Measurements from ENCODE around the gene ELF1.
"Not testable (repeated sequence)": the region's sequence is repeated elsewhere in the genome, so short reads cannot be mapped to it uniquely, and the experiment has no call there.

Gene ELF1

GRCh38 chr13:40958655-40959054, 60.5 kb downstream of the ELF1 start:
- in situ Hi-C loops (cut with MboI; ENCODE audit: low sequenced_read_pairs): no loop called here
- DNase-seq (ENCODE audit: low spot score in 2 of 2): no peak
- H3K4me1 ChIP-seq: no peaks in the 10 kb centered on the region
- H3K9me3 ChIP-seq: no peaks in the 10 kb centered on the region
- no peaks in the 10 kb centered on the region for H3K27me3 ChIP-seq (ENCODE audit: low read depth)
- H3K4me3 ChIP-seq: no peak overlapping the region
- H3K36me3 ChIP-seq (replicated peaks): no peaks in the 10 kb centered on the region

DNA sequence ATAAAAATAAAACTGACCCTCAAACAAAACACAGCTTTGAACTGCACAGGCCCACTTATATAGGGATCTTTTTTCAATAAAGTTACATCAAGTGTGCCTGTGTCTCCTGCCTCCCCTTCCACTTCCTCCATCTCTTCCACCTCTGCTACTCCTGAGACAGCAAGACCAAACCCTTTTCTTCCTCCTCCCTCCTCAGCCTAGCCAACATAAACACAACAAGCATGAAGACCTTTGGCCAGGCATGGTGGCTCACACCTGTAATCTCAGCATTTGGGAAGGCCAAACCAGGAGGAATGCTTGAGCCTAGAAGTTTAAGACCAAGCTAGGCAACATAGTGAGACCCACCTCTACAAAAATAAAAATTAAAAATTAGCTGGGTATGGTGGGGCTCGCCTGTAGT, 72.6 kb downstream of the ELF1 start:
- in situ Hi-C loops (cut with MboI; ENCODE audit: low sequenced_read_pairs): no loop called here
- no peaks in the 10 kb centered on the region for H3K9me3 ChIP-seq

GRCh38 chr13:40943073-40943472, 76.0 kb downstream of the ELF1 start:
- H3K4me1 ChIP-seq: no peaks in the 10 kb centered on the region
- in situ Hi-C loops (cut with MboI; ENCODE audit: low sequenced_read_pairs): no loop called here
- H3K36me3 ChIP-seq (replicated peaks): no peaks in the 10 kb centered on the region
- H3K4me3 ChIP-seq: no peak overlapping the region
- no peak for DNase-seq (ENCODE audit: low spot score in 2 of 2)
- H3K27me3 ChIP-seq (ENCODE audit: low read depth): no peaks in the 10 kb centered on the region
- H3K9me3 ChIP-seq: no peaks in the 10 kb centered on the region

More for the DNA sequence above, 72.6 kb downstream of the ELF1 start:
- H3K4me3 ChIP-seq: no peak overlapping the region
- no peaks in the 10 kb centered on the region for H3K36me3 ChIP-seq (replicated peaks)
- no peaks in the 10 kb centered on the region for H3K4me1 ChIP-seq
- H3K27me3 ChIP-seq (ENCODE audit: low read depth): no peaks in the 10 kb centered on the region
- no peak for DNase-seq (ENCODE audit: low spot score in 2 of 2)

DNA sequence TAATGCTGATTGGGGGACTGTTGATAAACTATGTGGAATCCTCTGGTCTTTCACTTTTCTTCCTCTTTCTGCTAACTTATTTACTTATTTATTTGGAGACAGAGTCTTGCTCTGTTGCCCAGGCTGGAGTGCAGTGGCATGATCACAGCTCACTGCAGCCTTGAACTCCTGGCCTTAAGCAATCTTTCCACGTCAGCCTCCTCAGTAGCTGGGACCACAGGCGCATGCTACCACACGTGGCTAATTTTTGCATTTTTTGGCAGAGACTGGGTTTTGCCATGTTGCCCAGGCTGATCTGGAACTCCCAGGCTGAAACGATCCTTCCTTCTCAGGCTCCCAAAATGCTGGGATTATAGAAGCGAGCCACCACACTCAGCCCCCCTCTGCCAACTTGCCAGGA, 77.5 kb downstream of the ELF1 start:
- H3K36me3 ChIP-seq (replicated peaks): no peaks in the 10 kb centered on the region
- H3K9me3 ChIP-seq: no peaks in the 10 kb centered on the region
- in situ Hi-C loops (cut with MboI; ENCODE audit: low sequenced_read_pairs): no loop called here

DNA sequence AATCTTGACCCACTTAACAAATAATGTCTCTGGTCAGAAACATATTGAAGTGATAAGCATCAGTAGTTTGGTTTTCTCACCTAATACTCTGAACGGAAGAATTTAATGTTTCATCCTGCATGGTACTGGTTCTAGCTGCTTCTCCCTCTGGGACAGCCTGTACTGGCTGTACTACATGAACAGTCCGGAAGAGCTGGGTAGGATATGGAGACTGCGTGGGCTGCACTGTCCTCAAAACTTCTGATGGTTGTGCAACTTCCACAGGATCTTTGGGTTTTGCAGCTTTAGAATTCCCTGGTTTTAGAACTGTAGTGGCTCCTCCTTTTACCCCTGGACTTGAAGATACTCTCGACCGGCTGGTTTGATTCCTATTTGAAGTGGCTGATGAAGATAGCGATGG, 78.3 kb downstream of the ELF1 start:
- no peaks in the 10 kb centered on the region for H3K9me3 ChIP-seq
- DNase-seq (ENCODE audit: low spot score in 2 of 2): no peak
- no peaks in the 10 kb centered on the region for H3K27me3 ChIP-seq (ENCODE audit: low read depth)
- no peaks in the 10 kb centered on the region for H3K4me1 ChIP-seq
- H3K36me3 ChIP-seq (replicated peaks): no peaks in the 10 kb centered on the region
- in situ Hi-C loops (cut with MboI; ENCODE audit: low sequenced_read_pairs): no loop called here
- H3K4me3 ChIP-seq: no peak overlapping the region

More for the DNA sequence above, 77.5 kb downstream of the ELF1 start:
- H3K4me1 ChIP-seq: no peaks in the 10 kb centered on the region
- no peaks in the 10 kb centered on the region for H3K27me3 ChIP-seq (ENCODE audit: low read depth)
- no peak for DNase-seq (ENCODE audit: low spot score in 2 of 2)
- no peak overlapping the region for H3K4me3 ChIP-seq

DNA sequence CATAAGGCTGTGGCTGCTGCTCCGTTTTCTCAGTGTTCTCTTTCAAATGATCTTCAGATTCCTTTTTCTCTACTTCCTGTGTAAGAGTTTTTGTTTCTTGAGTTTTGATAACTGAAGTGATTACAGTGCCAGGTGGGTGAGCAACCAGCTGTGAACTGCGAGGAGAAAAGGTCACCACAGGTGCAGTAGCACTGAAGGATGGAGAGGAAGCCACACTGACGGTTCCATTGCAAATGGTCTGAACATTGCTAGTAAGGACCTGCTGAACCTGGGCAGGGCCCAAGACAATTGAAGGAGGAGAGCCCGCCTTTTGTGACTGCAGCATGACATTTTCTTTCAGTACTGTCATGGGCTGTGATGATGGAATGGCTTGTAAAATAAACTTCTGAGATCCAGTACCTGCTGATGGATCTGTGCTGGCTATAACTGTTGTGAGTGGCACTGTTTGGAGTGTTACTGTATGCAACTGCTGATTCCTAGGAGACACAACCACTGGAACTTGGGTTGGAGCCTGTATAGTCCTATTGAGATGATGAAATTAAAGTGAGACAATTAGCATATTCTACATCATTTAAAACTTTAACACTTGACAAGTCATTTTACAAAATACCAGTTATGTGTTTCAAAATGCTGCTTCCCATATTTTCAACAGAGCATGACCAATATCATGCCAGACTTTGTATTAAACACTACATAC, 85.5 kb downstream of the ELF1 start:
- in situ Hi-C loops (cut with MboI; ENCODE audit: low sequenced_read_pairs): no loop called here
- Histone ChIP-seq H3K4me1 (no peaks in the 10 kb centered on the region), H3K4me3 (no peak overlapping the region), H3K9me3 (no peaks in the 10 kb centered on the region), H3K27me3 (ENCODE audit: low read depth) (no peaks in the 10 kb centered on the region), H3K36me3 (replicated peaks) (no peaks in the 10 kb centered on the region)
- DNase-seq (ENCODE audit: low spot score in 2 of 2): no peak

GRCh38 chr13:40932252-40932651, 86.9 kb downstream of the ELF1 start:
- Histone ChIP-seq H3K9me3 (no peaks in the 10 kb centered on the region), H3K36me3 (replicated peaks) (no peaks in the 10 kb centered on the region), H3K4me3 (no peak overlapping the region), H3K27me3 (ENCODE audit: low read depth) (no peaks in the 10 kb centered on the region), H3K4me1 (no peaks in the 10 kb centered on the region)
- no peak for DNase-seq (ENCODE audit: low spot score in 2 of 2)
- in situ Hi-C loops (cut with MboI; ENCODE audit: low sequenced_read_pairs): no loop called here

- Histone ChIP-seq H3K4me1 (no peaks in the 10 kb centered on the region), H3K4me3 (no peak overlapping the region), H3K9me3 (no peaks in the 10 kb centered on the region), H3K27me3 (ENCODE audit: low read depth) (no peaks in the 10 kb centered on the region), H3K36me3 (replicated peaks) (no peaks in the 10 kb centered on the region)
- in situ Hi-C loops (cut with MboI; ENCODE audit: low sequenced_read_pairs): no loop called here
- no peak for DNase-seq (ENCODE audit: low spot score in 2 of 2)
These were observed 87.4 kb downstream of the ELF1 start for GRCh38 chr13:40931719-40932118.

- H3K36me3 ChIP-seq (replicated peaks); H3K4me3 ChIP-seq; in situ Hi-C loops (cut with MboI; ENCODE audit: low sequenced_read_pairs); H3K4me1 ChIP-seq; H3K27me3 ChIP-seq (ENCODE audit: low read depth); DNase-seq (ENCODE audit: low spot score in 2 of 2); H3K9me3 ChIP-seq: not testable (repeated sequence)
These were observed 89.2 kb downstream of the ELF1 start for GRCh38 chr13:40929883-40930282.

- Histone ChIP-seq H3K4me1 (no peaks in the 10 kb centered on the region), H3K9me3 (no peaks in the 10 kb centered on the region), H3K4me3 (no peak overlapping the region), H3K36me3 (replicated peaks) (no peaks in the 10 kb centered on the region), H3K27me3 (ENCODE audit: low read depth) (no peaks in the 10 kb centered on the region)
- in situ Hi-C loops (cut with MboI; ENCODE audit: low sequenced_read_pairs): no loop called here
- DNase-seq (ENCODE audit: low spot score in 2 of 2): no peak
These were observed 90.1 kb downstream of the ELF1 start for GRCh38 chr13:40928980-40929379.

DNA sequence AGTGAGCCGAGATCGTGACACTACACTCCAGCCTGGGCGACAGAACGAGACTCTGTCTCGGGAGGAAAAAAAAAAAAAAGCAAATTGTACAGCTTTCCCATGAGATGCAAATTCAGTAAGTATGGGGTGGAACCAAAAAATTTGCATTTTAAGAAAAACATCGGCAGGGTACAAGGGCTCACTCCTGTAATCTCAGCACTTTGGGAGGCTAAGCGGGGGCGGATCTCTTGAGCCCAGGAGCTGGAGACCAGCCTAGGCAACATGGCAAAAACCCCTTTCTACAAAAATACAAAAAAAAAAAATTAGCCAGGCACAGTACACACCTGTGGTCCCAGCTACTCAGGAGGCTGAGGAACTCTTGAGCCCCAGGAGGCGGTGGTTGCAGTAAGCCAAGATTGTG, 91.2 kb downstream of the ELF1 start:
- Histone ChIP-seq H3K36me3 (replicated peaks) (no peaks in the 10 kb centered on the region), H3K9me3 (no peaks in the 10 kb centered on the region), H3K27me3 (ENCODE audit: low read depth) (no peaks in the 10 kb centered on the region), H3K4me1 (no peaks in the 10 kb centered on the region), H3K4me3 (no peak overlapping the region)
- DNase-seq (ENCODE audit: low spot score in 2 of 2): no peak
- in situ Hi-C loops (cut with MboI; ENCODE audit: low sequenced_read_pairs): no loop called here

DNA sequence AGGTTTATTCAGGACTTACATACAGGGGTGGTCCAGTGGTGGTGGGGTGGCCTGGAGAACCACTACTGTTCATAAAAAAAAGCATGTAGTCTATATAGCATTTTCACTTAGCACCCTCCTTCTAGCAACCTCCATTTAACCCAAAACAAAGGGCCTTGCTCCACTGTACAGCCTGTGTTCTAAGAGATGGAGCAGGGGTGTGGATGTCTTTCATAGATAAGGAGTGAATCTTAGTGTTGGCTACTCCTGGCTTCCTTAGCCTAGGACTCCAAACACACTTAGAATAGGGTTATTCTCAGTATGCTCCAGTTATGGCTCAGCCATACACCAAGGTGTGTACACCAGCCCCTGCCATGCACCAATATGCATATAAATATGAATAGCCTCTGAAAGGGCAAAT, 95.2 kb downstream of the ELF1 start:
- no peaks in the 10 kb centered on the region for H3K36me3 ChIP-seq (replicated peaks)
- in situ Hi-C loops (cut with MboI; ENCODE audit: low sequenced_read_pairs): no loop called here
- H3K4me3 ChIP-seq: no peak overlapping the region
- peaks cover 3% of the 10 kb centered on the region for H3K4me1 ChIP-seq
- no peak for DNase-seq (ENCODE audit: low spot score in 2 of 2)
- H3K27me3 ChIP-seq (ENCODE audit: low read depth): no peaks in the 10 kb centered on the region
- H3K9me3 ChIP-seq: no peaks in the 10 kb centered on the region

DNA sequence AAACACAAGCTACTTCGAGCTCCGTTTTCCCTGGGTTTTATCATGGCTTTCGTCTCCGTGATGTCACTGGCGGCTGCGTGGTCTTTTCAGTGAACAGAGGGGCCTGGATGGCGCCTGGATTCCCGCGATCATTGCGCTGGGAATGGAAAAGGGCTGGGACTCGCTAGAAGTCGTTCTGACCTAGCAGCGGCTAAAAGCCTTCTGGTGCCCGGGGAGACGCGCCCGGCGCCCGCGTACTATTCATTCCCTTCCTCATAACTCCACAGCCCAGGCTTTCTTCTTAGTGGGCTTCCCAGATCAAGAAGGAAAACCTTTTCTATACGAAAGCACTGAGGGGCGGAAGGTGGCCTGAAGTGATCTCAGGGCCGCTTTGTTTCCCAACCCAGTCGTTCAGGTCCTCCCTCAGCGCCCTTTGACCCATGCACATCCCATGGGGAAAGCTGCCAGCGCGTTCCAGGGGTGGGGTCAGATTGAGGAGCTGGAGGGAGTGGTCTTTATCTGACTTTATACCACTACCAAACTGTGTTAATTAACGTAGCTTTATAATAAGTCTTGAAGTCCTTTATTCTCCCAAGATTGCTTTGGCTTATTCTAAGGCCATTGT, 96.6 kb downstream of the ELF1 start:
- Histone ChIP-seq H3K4me1 (peaks cover 3% of the 10 kb centered on the region), H3K36me3 (replicated peaks) (no peaks in the 10 kb centered on the region), H3K27me3 (ENCODE audit: low read depth) (no peaks in the 10 kb centered on the region), H3K9me3 (no peaks in the 10 kb centered on the region), H3K4me3 (no peak overlapping the region)
- no peak for DNase-seq (ENCODE audit: low spot score in 2 of 2)
- in situ Hi-C loops (cut with MboI; ENCODE audit: low sequenced_read_pairs): no loop called here

DNA sequence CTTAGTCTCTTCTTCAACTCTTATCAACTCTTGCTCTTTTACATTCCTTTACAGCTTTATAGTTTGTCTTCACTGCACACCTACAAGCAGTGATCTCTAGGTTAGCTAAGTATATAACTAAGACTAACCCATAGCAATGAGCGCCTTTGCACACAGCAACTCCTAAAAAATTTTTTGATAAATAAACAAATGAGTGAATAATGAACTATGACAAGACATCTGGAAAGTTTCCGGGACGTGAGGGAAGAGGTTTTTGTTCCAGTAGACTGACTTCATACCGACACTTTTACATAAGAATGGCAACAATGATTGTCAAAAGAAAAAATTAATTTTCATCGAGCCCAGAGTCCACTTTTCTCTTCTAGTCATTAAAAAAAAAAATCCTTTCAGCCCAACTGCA, 98.3 kb downstream of the ELF1 start:
- H3K9me3 ChIP-seq: no peaks in the 10 kb centered on the region
- peak overlapping the region; percentile 44 for H3K4me3 ChIP-seq
- no peak for DNase-seq (ENCODE audit: low spot score in 2 of 2)
- H3K27me3 ChIP-seq (ENCODE audit: low read depth): no peaks in the 10 kb centered on the region
- no peaks in the 10 kb centered on the region for H3K36me3 ChIP-seq (replicated peaks)
- in situ Hi-C loops (cut with MboI; ENCODE audit: low sequenced_read_pairs): no loop called here
- H3K4me1 ChIP-seq: peaks cover 3% of the 10 kb centered on the region

- H3K36me3 ChIP-seq (replicated peaks); H3K4me3 ChIP-seq; H3K27me3 ChIP-seq (ENCODE audit: low read depth); in situ Hi-C loops (cut with MboI; ENCODE audit: low sequenced_read_pairs); H3K9me3 ChIP-seq; DNase-seq (ENCODE audit: low spot score in 2 of 2); H3K4me1 ChIP-seq: not testable (repeated sequence)
These were observed 99.2 kb downstream of the ELF1 start for GRCh38 chr13:40919901-40920300.

Measured in HAP-1 (cell line).